ENCODE data around the gene SNTG2.
A peak's percentile ranks its signal among the peaks of the same experiment; 100 is the strongest.

SNTG2 gene

DNA sequence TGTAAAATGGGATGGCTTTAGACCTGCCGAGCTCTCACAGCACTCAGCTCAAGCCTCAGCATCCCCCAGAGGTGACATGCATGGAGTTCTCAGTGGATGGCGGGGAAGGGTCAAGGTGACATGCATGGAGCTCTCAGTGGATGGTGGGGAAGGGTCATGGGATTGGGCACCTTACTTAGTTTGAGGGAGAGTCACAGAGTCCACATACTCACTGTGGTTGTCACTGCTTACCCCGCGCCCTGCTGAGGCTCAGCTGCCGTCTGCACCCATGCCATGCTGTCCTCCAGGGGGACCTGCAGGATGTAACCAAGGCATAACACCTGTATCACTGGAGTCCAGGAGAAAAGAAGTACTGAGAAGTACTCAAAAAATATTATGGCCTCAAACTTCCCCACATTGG lies 350.4 kb downstream of the SNTG2 start:
- Mint-ChIP-seq H3K36me3 (ENCODE audit: low read depth) (no peaks in the 10 kb centered on the region), H3K9me3 (no peaks in the 10 kb centered on the region), H3K27me3 (ENCODE audit: low read depth) (peaks cover 10% of the 10 kb centered on the region), H3K4me1 (no peaks in the 10 kb centered on the region), H3K4me3 (no peak overlapping the region), H3K27ac (no peak overlapping the region)
- TF ChIP-seq, protein P1, sequence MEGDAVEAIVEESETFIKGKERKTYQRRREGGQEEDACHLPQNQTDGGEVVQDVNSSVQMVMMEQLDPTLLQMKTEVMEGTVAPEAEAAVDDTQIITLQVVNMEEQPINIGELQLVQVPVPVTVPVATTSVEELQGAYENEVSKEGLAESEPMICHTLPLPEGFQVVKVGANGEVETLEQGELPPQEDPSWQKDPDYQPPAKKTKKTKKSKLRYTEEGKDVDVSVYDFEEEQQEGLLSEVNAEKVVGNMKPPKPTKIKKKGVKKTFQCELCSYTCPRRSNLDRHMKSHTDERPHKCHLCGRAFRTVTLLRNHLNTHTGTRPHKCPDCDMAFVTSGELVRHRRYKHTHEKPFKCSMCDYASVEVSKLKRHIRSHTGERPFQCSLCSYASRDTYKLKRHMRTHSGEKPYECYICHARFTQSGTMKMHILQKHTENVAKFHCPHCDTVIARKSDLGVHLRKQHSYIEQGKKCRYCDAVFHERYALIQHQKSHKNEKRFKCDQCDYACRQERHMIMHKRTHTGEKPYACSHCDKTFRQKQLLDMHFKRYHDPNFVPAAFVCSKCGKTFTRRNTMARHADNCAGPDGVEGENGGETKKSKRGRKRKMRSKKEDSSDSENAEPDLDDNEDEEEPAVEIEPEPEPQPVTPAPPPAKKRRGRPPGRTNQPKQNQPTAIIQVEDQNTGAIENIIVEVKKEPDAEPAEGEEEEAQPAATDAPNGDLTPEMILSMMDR (IDR thresholded peaks at IDR 0.05; ENCODE audit: unreplicated experiment in 3 of 3) = no peak

DNA sequence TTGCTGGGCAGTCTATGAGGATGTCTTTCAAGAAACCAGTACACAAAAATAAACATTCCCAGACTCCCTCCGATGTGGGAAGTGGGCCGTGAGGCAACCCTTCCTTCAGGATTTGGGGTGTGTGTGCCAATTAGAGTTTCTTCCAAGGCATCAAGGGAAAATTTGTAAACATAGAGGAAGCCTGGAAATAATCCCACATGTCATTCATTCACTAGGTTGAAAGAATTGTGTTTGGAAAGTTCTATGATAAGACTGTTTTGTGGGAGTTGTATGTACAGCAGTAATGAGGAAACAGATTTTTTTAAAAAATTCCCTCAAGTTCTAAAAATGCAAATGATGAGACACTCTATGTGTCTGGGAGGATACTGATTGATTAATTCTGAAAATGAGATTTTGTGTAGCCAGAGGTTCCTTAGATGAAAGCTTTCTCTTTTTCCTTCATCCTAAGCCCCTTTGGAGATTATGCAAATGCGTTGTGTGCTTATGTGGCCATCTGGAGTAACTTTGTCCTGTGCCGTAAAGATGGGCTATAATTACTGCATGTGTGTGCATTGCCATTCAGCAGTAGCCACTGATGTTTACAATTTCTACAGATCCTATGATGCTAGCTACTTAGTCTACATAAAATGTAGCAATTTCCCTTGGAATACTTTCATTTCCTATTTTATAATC lies 354.8 kb downstream of the SNTG2 start:
- H3K9me3 Mint-ChIP-seq = no peaks in the 10 kb centered on the region
- TF ChIP-seq, protein P1 (IDR thresholded peaks at IDR 0.05; ENCODE audit: unreplicated experiment in 3 of 3) = no peak
- H3K27me3 Mint-ChIP-seq (ENCODE audit: low read depth) = peaks cover 7% of the 10 kb centered on the region

DNA sequence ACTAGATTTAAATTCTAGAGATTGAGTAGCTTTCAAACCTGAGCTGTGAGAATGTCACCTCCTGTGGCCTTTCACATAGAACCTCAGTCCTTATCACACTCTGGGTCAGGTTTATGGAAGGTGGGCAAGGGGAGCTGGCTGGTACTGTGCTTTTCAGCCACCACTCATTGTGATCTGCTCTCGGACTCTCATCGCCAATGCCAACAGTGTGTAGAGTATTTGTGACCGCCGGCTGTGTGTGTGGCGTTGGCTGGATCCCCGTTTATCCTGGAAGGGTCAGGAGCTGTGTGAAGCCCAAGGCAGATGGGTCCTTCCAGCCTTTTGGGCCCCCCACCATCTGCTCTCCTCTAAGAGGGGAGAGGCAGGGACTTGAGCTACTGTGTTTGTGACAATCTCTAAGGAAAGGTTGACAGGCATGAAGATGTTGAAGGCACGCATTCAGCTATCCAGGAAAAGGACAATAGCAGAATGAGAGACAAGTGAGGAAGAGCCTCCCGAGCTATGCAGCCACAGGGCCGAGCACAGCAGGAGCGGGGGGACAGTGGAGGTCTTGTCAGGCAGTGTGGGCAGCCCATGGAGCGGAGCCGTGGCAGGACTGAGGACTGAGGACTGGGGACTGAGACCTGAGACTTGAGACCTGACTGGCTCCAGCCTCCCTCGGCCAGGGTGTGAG lies 355.5 kb downstream of the SNTG2 start:
- Mint-ChIP-seq H3K27ac (no peak overlapping the region), H3K4me3 (no peak overlapping the region), H3K9me3 (no peaks in the 10 kb centered on the region), H3K4me1 (no peaks in the 10 kb centered on the region), H3K36me3 (ENCODE audit: low read depth) (no peaks in the 10 kb centered on the region), H3K27me3 (ENCODE audit: low read depth) (peaks cover 3% of the 10 kb centered on the region)
- TF ChIP-seq, protein P1 (IDR thresholded peaks at IDR 0.05; ENCODE audit: unreplicated experiment in 3 of 3) = no peak

More for the DNA sequence above, 354.8 kb downstream of the SNTG2 start:
- no peaks in the 10 kb centered on the region for H3K4me1 Mint-ChIP-seq
- no peak overlapping the region for H3K27ac Mint-ChIP-seq
- H3K36me3 Mint-ChIP-seq (ENCODE audit: low read depth) = no peaks in the 10 kb centered on the region
- H3K4me3 Mint-ChIP-seq = no peak overlapping the region

DNA sequence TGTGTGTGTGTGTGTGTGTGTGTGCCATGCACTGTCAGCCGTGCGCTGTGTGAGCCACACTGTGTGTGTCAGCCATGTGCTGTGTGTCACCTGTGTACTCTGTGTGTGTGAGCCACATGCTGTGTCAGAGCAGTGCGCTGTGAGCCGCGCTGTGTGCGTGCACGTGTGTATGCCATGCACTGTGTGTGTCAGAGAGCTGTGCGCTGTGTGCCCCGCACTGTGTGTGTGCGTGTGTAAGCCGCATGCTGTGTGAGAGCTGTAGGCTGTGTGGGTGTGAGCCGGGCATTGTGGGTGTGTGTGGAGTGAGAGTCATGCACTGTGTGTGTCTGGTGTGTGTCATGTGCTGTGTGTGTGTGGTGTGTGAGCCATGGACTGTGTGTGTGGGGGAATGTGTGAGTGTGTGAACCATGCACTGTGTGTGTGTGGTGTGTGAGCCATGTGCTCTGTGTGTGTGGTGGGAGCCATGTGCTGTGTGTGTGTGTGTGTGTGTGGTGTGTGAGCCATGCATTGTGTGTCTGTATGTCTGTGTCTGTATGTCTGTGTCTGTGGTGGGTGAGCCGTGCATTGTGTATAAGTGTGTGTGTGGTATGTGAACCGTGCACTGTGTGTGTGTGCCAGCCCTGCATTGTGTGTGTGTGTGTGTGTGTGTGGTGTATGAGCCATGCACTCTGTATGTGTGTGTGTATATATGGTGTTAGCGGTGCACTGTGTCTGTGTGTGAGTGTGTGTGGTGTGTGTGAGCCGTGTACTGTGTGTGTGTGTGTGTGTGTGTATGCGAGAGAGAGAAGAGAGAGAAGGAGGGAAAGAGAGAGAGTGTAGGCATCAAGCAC lies 356.3 kb downstream of the SNTG2 start:
- Mint-ChIP-seq H3K9me3 (no peaks in the 10 kb centered on the region), H3K4me3 (no peak overlapping the region), H3K36me3 (ENCODE audit: low read depth) (no peaks in the 10 kb centered on the region), H3K27me3 (ENCODE audit: low read depth) (no peaks in the 10 kb centered on the region), H3K4me1 (no peaks in the 10 kb centered on the region), H3K27ac (peak overlapping the region in 1 of 3 experiments; percentile 1)
- TF ChIP-seq, protein P1 (IDR thresholded peaks at IDR 0.05; ENCODE audit: unreplicated experiment in 3 of 3) = no peak

DNA sequence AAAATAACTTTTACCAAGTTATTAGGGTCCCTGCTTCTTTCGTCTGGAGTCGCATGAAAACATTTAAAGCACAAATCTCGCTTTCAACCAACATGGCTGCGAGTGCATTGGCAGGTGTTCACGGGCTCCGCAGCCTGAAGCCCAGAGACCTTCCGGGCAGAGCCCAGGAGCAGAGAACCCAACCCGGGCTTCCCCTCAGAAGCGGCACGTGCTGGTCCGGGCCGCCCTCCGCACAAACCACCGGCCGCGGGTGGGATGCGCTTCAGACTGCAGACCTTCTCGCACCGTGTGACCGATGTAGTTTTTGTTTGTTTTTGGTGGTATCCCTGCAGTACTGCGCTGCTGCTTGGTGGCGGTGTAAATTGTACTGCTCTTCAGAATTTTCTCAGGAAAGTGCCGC lies 357.0 kb downstream of the SNTG2 start:
- no peak overlapping the region for H3K27ac Mint-ChIP-seq
- TF ChIP-seq, protein P1 (IDR thresholded peaks at IDR 0.05; ENCODE audit: unreplicated experiment in 3 of 3) = no peak
- H3K9me3 Mint-ChIP-seq = no peaks in the 10 kb centered on the region
- no peak overlapping the region for H3K4me3 Mint-ChIP-seq
- no peaks in the 10 kb centered on the region for H3K27me3 Mint-ChIP-seq (ENCODE audit: low read depth)
- H3K4me1 Mint-ChIP-seq = no peaks in the 10 kb centered on the region
- H3K36me3 Mint-ChIP-seq (ENCODE audit: low read depth) = no peaks in the 10 kb centered on the region

Measured in nephron (organoid).